PC-3 (cell line): ENCODE measurements around the gene RGMB. TPM values are rescaled to one million over a fixed set of nuclear protein-coding genes. Genes with fewer than 3 reads are reported as not detected.
A peak's percentile ranks its signal among the peaks of the same experiment; 100 is the strongest.

Source experiments
- ATAC-seq: fragments of 200-7000 bp; cut with Tn5 transposase; 2 replicates; pipeline ENCODE4 v1.9.1; 2020; ENCODE audit warnings: mild to moderate bottlenecking, moderate library complexity
- BruUV-seq: library from RNA; stranded (reverse); fragments of 400-500 nt; replicated peaks from 2 replicates; lab custom pipeline; 2021; lab: Mats Ljungman, UMichigan
- CTCF ChIA-PET: fragments of 300-600 bp; sonication (Branson Sonifier 250); formaldehyde crosslinking; loops from one replicate; lab custom pipeline; 2022; ENCODE audit warnings: antibody characterized with exemption; lab: Charles Lee
- POLR2A ChIA-PET: fragments of 300-600 bp; sonication (Branson Sonifier 250); formaldehyde crosslinking; loops from one replicate; lab custom pipeline; 2022; ENCODE audit warnings: antibody characterized with exemption; ENCODE audit not compliant: unreplicated experiment; lab: Charles Lee
- DNase-seq: peaks from one replicate; pipeline ENCODE4 v3.0.0-alpha.2; 2015
- H2AFZ ChIP-seq: fragments of 300-600 bp; sonication (generic); 2 replicates; pipeline ENCODE4 v1.6.0; 2016; ENCODE audit warnings: antibody characterized with exemption, low read length
- H3F3A ChIP-seq: fragments of 300-600 bp; sonication (generic); one replicate; pipeline ENCODE4 v1.6.0; 2017; ENCODE audit warnings: antibody characterized with exemption, low read length, control low read depth, mild to moderate bottlenecking; ENCODE audit not compliant: unreplicated experiment
- H3K27ac ChIP-seq: fragments of 300-600 bp; sonication (generic); 2 replicates; pipeline ENCODE4 v1.5.1; 2016; ENCODE audit warnings: mild to moderate bottlenecking, low read length
- H3K27me3 ChIP-seq: fragments of 300-600 bp; sonication (generic); 2 replicates; pipeline ENCODE4 v1.6.1; 2016; ENCODE audit warnings: low read length, mixed read lengths
- H3K36me3 ChIP-seq: fragments of 300-600 bp; sonication (generic); 2 replicates; pipeline ENCODE4 v1.6.1; 2016; ENCODE audit warnings: low read depth, mixed run types, low read length, mixed read lengths
- H3K4me1 ChIP-seq: fragments of 300-600 bp; sonication (generic); 2 replicates; pipeline ENCODE4 v1.5.1; 2016; ENCODE audit warnings: low read length; ENCODE audit not compliant: insufficient read depth
- H3K4me2 ChIP-seq: fragments of 300-600 bp; sonication (generic); 2 replicates; pipeline ENCODE4 v1.6.0; 2016; ENCODE audit warnings: low read length
- H3K4me3 ChIP-seq: fragments of 300-600 bp; sonication (generic); 2 replicates; pipeline ENCODE4 v1.5.1; 2016; ENCODE audit warnings: mild to moderate bottlenecking, low read length, mixed read lengths
- H3K79me2 ChIP-seq: fragments of 300-600 bp; sonication (generic); 2 replicates; pipeline ENCODE4 v1.6.1; 2017; ENCODE audit warnings: low read length, mixed read lengths
- H3K9ac ChIP-seq: fragments of 300-600 bp; sonication (generic); 2 replicates; pipeline ENCODE4 v1.6.0; 2016; ENCODE audit warnings: mild to moderate bottlenecking, low read length
- H3K9me2 ChIP-seq: fragments of 300-600 bp; sonication (generic); replicated peaks from 2 replicates; pipeline ENCODE4 v1.6.1; 2016; ENCODE audit warnings: mixed run types, low read length, mixed read lengths
- H3K9me3 ChIP-seq: fragments of 300-600 bp; sonication (generic); 2 replicates; pipeline ENCODE4 v1.6.1; 2016; ENCODE audit warnings: low read length, mixed read lengths
- H4K20me1 ChIP-seq: fragments of 300-600 bp; sonication (generic); 2 replicates; pipeline ENCODE4 v1.6.1; 2016; ENCODE audit warnings: low read length, mixed read lengths
- EZH2 ChIP-seq: fragments of 300-600 bp; sonication (generic); IDR thresholded peaks from one replicate; pipeline ENCODE4 v1.6.1; 2017; ENCODE audit warnings: antibody characterized with exemption, mild to moderate bottlenecking, low read length; ENCODE audit not compliant: unreplicated experiment
- EZH2phosphoT487 ChIP-seq: fragments of 300-600 bp; sonication (generic); IDR thresholded peaks from 2 replicates; pipeline ENCODE4 v1.6.1; 2018; ENCODE audit warnings: mild to moderate bottlenecking, antibody characterized with exemption, low read length, borderline replicate concordance
- intact Hi-C: fragments of 100-400 bp; cut with micrococcal nuclease; formaldehyde crosslinking; loops from 2 replicates; pipeline ENCODE4 v1.9.0; 2023
- total RNA-seq: library from RNA; depleted of rRNA; stranded (reverse); fragments of >200 nt; gene quantifications from 2 replicates; pipeline ENCODE4 v1.2.3, GENCODE V29; 2014
- TF ChIP-seq, protein P1 (sequence below): fragments of 300-600 bp; sonication (generic); conservative IDR thresholded peaks from 2 replicates; pipeline ENCODE4 v1.5.1; 2017; ENCODE audit warnings: antibody characterized with exemption, low read depth, mild to moderate bottlenecking, low read length

Gene RGMB
- total RNA-seq, 1 experiment from 2014 or later, result 31.1 TPM

DNA sequence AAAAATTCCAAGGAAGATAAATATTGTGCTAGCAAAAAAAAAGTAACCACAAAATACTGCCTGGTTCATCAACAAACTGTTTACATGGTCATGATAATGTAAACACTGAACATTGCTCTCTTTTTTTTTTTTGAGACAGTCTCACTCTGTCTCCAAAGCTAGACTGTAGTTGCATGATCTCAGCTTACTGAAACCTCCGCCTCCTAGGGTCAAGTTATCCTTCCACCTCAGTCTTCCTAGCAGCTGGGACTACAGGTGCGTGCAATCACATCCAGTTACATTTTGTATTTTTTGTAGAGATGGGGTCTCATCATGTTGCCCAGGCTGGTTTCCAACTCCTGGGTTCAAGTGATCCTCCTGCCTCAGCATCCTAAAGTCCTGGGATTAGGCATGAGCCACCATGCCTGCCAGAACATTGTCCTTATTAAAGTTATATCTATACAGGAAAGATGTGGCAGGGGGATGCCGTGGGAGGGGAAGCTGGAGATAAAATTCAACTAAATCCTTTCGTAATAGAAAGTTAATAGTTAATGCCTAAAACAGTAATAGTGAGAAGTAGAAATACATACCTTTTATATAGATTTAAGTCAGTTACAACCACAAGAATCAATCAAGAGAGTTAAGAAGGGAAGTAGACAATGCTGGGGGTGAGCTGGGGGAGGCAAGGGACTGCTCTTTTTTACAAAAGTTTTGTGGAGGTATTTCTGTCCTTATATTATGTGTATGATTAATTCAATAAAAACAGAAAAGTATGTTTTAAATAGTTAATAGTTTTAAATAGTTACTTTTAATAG, 52.3 kb downstream of the RGMB start:
- H3K9ac ChIP-seq, result no peak overlapping the region
- no peaks in the 10 kb centered on the region for H3K36me3 ChIP-seq
- ChIA-PET CTCF (no interaction called here), POLR2A (no interaction called here)
- H4K20me1 ChIP-seq, result no peaks in the 10 kb centered on the region
- DNase-seq, result no peak
- no peaks in the 10 kb centered on the region for H3K27me3 ChIP-seq
- ATAC-seq, result no peak
- no peak overlapping the region for H3K27ac ChIP-seq
- BruUV-seq, result no TSS peak
- no peak overlapping the region for H3K4me2 ChIP-seq
- H3F3A ChIP-seq, result no peaks in the 10 kb centered on the region
- TF ChIP-seq EZH2phosphoT487, result no peak
- no peaks in the 10 kb centered on the region for H3K79me2 ChIP-seq
- no peaks in the 10 kb centered on the region for H3K9me3 ChIP-seq
- no peak overlapping the region for H3K4me3 ChIP-seq
- intact Hi-C loops, result no loop called here
- no peaks in the 10 kb centered on the region for H3K4me1 ChIP-seq
- no peaks in the 10 kb centered on the region for H3K9me2 ChIP-seq
- no peak overlapping the region for H2AFZ ChIP-seq

DNA sequence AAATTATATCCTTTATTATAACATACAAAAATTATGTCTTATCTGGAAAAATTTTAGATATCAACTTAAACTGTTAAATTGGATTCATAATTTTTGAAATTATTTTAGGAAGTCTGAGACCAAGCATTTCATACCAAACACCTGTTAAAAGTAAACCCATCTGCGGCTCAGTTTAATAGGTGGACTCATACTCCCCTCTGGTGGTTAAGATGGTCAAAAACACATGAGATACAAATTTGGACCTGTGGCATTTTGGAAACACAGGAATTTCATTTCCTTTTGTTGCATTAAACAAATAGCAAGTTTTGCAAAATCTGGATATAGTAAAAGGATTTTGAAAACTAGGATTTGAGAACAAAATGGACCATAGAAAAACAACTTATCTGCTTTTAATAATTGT, 53.7 kb downstream of the RGMB start:
- Histone ChIP-seq H3K27ac (no peak overlapping the region), H2AFZ (no peak overlapping the region), H3K79me2 (no peaks in the 10 kb centered on the region), H3K9me2 (no peaks in the 10 kb centered on the region), H3K9ac (no peak overlapping the region), H3K36me3 (no peaks in the 10 kb centered on the region), H3K4me2 (no peak overlapping the region), H3K4me3 (no peak overlapping the region), H3K4me1 (no peaks in the 10 kb centered on the region), H3F3A (no peaks in the 10 kb centered on the region), H4K20me1 (no peaks in the 10 kb centered on the region), H3K9me3 (no peaks in the 10 kb centered on the region), H3K27me3 (no peaks in the 10 kb centered on the region)
- POLR2A ChIA-PET, result no interaction called here
- ATAC-seq (peak; percentile 91), DNase-seq (peak; percentile 80)
- TF ChIP-seq, protein P1, sequence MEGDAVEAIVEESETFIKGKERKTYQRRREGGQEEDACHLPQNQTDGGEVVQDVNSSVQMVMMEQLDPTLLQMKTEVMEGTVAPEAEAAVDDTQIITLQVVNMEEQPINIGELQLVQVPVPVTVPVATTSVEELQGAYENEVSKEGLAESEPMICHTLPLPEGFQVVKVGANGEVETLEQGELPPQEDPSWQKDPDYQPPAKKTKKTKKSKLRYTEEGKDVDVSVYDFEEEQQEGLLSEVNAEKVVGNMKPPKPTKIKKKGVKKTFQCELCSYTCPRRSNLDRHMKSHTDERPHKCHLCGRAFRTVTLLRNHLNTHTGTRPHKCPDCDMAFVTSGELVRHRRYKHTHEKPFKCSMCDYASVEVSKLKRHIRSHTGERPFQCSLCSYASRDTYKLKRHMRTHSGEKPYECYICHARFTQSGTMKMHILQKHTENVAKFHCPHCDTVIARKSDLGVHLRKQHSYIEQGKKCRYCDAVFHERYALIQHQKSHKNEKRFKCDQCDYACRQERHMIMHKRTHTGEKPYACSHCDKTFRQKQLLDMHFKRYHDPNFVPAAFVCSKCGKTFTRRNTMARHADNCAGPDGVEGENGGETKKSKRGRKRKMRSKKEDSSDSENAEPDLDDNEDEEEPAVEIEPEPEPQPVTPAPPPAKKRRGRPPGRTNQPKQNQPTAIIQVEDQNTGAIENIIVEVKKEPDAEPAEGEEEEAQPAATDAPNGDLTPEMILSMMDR, result peak; percentile 94
- TF ChIP-seq EZH2, result no peak
- CTCF ChIA-PET, result no interaction called here
- intact Hi-C loops, result loop anchor here (1.0 kb wide), 2 partner anchors 59 to 372 kb away; no protein-coding TSS in a partner anchor
- BruUV-seq, result no TSS peak

DNA sequence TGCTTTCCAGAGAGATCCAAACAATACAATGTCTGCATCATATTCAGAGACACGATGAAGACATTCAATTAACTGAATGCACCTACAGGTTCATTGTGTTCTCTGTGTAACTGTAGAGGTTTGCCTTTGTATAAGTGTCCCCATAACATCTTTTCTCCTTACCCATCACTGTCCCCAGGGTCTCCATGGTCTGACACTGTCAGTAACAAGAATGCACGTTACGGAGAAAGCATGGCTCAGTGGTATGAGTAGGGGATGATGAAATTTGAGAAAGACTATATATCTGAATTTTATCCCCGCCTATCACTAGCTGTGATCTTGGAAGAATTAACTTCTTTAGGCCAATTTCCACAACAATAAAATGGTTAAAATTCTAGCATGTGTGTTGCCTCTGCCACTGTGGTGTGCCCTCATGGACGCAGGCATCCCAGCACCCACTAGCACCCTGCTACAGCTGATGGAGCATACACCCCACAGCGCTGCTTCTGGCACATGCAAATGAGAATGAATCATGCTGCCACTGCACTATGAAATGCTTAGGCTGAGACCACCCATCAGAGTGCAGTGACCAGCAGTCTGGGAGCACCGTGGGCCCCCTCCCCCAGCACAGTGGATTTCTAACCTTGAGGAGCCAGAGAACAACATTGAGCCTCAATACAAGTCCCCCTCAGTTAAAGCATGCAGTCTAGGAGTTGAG, 54.3 kb downstream of the RGMB start:
- CTCF ChIA-PET, result no interaction called here
- no TSS peak for BruUV-seq

More for the DNA sequence above, 54.3 kb downstream of the RGMB start:
- H3K36me3 ChIP-seq, result no peaks in the 10 kb centered on the region
- H3F3A ChIP-seq, result no peaks in the 10 kb centered on the region
- H4K20me1 ChIP-seq, result no peaks in the 10 kb centered on the region
- POLR2A ChIA-PET, result no interaction called here
- H3K79me2 ChIP-seq, result no peaks in the 10 kb centered on the region
- no peak overlapping the region for H3K4me2 ChIP-seq
- H3K9ac ChIP-seq, result no peak overlapping the region
- ATAC-seq (no peak), DNase-seq (no peak)
- no peaks in the 10 kb centered on the region for H3K9me3 ChIP-seq
- no peaks in the 10 kb centered on the region for H3K4me1 ChIP-seq
- intact Hi-C loops, result loop anchor here (1.0 kb wide), 2 partner anchors 59 to 372 kb away; no protein-coding TSS in a partner anchor
- no peak for TF ChIP-seq EZH2
- no peak overlapping the region for H2AFZ ChIP-seq
- no peak overlapping the region for H3K4me3 ChIP-seq
- H3K27ac ChIP-seq, result no peak overlapping the region
- no peaks in the 10 kb centered on the region for H3K27me3 ChIP-seq
- H3K9me2 ChIP-seq, result no peaks in the 10 kb centered on the region
